GM19438 (cell line): Measurements from ENCODE around the gene KCNH5.
A peak's percentile ranks its signal among the peaks of the same experiment; 100 is the strongest.

Source experiments
- ATAC-seq: cut with Tn5 transposase; IDR thresholded peaks from one replicate; pipeline ENCODE4 v1.9.1; 2021; ENCODE audit warnings: low read depth; ENCODE audit not compliant: unreplicated experiment

Gene KCNH5

DNA sequence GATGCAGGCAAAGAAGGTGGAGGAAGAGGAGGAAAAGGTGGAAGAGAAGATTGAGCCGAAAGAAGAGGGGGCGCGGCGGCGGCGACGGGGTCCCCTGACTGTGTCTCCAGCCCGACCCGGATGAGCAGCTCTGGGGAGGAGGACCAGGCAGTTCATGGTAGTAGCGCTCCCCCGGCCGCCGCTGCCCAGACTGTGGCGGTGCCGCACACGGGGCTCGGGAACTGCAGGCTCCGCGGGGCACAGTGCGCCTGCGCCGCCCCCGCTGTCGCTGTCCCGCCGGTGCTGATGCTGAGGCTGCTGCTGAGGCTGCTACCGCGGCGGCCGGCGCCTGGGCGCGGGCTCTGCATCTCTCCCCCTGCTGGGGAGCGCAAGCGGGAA, at the start of gene KCNH5:
Gene KCNH5 (minus strand): TSS at position 225 of the 378 bp plus-strand sequence. CDS start 272 bp downstream, outside the sequence.
- peak; percentile 52 for ATAC-seq

- ATAC-seq: no peak
These were observed 46.2 kb upstream of the KCNH5 start for GRCh38 chr14:63091394-63091996.

DNA sequence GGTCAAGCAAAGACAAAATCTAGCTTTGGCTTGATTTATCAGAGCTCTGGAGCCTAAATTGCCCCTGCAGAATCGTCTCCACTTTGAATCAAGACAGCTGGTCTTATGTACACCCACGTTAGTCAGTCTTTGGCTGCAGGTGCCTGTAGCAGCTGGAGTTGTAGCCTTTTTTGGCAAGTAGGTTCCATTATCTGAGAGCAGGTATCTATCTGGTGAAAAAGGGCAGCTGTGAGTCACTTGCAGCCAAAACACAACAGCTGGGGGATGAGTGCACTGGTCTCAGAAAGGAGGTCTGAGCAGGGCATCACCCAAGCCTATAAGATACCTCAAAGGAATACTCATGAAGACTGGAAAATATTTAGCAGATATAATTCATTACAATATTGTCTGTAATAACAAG, 43.6 kb upstream of the KCNH5 start:
- no peak for ATAC-seq

GRCh38 chr14:63078569-63078968, 33.3 kb upstream of the KCNH5 start:
- ATAC-seq: no peak

DNA sequence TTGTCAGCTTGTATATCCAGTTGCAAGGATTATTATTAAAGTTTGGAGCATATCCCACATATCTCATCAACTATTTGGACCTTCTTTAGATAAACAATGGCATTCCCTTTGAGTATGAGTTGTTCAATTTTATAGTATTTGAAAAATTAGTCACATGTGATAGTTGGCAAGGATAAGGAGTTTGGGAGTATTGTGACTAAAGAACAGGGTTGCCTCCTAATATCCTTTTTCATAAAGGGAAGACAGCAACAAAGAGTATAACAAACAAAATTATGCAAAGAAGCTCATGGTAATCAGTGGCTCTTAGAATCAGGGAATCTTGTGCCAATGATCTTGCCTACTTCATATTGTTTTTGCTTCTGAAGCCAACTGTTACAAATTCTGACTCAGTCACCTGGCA, 31.2 kb upstream of the KCNH5 start:
- ATAC-seq: no peak

DNA sequence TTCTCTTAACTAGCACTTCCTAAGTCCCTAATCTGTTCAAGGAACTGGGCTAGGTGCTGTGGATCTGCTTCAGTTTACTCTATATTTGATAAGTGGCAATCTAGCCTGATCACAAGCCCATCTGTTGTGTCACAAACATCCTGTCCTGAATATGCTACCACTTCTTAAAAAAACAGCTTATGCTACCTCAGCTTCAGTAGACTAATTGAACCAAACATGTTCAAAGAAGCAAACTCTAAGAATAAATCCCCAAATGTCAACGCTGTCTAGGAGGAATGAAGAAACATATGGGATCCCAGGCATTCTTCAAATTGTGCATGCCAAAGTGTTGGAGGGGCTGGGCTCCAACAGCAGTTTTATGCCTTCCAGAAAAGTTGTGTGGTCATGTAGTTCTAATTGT, 10.4 kb upstream of the KCNH5 start:
- ATAC-seq: no peak

DNA sequence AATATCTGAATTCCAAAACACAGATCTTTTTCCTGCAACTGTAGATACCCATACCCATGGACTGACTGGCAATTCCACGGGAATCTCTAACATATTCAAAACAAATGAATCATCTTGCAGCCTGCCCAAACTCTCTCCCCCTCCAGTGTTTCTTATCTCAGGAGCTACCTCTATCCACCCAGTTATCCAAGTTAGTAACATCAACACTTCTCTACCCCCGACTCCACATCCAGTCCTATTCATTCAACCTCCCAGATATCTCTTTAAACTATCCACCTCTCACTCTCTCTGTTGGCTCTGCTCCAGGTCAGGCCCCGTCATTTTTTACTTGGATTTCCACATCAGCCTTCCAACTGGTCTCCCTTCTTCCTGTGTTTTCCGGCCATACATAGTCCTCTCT, 6.7 kb upstream of the KCNH5 start:
- ATAC-seq: no peak

DNA sequence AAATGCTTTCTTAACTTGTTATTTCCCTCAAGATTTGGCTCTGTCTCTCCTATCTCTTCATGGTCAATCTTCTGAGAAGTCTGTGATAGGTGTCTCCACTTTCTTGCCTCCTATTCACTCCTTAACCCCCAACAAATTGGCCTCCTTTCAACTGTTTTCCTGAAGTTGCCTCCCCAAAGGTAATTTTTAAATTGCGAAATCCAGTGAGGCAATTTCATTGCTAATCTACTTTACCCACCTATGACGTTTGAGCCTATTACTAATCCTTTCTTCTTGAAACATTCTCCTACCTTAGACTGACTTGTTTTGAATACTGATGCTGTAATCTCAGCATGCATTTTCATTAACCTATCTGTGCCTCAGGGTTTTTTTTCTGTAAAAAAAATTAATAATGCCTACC, 6.0 kb upstream of the KCNH5 start:
- ATAC-seq: no peak

- ATAC-seq: no peak
These were observed 5.4 kb upstream of the KCNH5 start for GRCh38 chr14:63050694-63051093.

DNA sequence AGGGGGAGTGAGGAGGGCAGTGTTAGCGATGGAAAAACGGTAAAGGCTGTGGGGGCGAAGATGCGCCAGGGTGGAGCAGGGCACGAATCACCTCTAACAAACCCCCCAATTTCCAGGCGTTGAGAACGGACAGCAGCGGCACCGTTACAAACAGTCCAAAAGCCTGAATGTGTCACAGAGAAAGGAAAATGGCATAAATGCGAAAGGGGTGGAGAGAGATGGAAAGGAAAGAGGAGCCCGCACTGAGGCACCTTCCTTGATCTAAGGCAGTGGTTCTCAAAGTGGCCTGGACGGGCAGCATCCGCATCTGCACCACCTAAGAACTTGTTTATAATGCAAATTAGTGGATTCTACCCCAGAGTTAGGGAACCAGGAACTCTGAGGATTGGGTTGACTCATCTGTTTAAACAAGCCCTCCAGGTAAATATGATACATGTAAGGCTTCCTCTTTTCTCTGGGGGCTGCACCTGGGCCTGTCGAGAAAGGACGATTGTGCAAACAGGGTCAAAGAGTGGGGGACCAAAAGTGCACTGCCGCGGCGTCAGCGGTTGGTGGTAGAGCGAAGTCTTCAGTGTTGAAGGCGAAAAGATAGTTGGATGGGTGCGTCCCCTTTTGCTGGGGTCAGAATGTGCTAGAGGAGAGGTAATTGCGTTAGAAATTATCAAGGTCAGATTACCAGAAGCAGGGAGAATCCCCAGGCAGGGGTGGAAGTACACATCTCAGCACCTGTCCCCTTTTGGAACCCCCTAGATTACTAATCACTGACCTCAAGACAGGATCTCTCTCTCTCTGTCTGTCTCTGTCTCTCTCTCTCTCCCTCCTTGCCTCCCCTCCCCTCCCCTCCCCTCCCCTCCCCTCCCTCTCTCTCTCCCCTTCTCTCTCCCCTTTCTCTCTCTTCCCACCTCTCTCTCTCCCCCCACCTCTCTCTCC, 1.3 kb upstream of the KCNH5 start:
- no peak for ATAC-seq

DNA sequence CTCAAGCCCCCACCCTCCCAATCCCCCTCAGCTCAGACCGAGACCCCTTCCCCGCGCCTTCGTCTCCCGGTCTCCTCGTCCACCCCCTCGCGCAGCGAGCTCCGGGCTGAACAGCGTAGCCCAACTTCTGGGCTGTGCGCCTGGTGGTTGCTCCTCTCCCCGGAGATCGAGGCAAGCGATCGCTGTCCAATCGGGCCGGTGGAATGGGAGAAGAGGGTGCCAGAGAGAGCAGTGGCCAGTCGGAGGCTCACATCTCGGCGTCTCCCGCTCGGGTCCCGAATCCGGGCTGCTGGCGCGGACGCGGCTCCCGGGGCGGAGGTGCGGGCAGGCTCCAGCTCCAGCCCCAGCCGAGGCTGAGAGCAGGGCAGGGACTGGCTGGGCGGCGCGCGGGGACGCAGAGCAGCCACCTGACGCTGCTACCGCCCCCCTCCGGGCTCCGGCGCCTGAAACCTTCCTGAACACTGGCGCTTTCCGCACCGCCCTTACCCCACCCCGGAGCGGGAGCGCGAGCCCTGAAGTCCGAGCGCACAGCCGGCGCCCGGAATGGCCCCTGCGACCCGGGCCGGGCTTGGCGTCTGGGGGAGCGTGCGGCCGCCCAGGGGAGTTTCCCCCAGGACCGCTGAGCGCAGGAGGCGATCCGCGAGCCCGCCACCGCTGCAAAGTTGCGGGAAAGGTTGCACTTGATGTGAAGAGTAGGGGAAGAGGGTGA, 508 bp upstream of the KCNH5 start:
- peak; percentile 46 for ATAC-seq

GRCh38 chr14:63039866-63040265, 5.4 kb downstream of the KCNH5 start:
- ATAC-seq: no peak

DNA sequence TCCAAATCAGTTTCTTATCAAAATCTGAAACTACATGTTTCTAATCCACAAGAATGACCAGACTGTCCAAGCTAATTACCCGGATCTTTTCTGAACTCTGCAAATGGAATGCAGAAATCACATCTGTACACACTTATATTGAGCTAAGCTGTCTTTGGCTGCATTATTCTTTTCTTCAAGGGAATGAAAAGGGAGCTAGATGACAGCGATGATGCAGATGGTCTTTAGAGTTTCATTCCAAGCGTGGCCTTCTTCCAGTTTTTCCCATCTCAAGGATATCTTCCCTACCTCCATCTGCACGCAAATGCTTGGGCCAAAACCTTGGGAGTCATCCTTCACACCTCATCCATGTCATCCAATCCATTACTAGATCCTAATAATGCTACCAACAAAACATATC, 12.6 kb downstream of the KCNH5 start:
- ATAC-seq: no peak

DNA sequence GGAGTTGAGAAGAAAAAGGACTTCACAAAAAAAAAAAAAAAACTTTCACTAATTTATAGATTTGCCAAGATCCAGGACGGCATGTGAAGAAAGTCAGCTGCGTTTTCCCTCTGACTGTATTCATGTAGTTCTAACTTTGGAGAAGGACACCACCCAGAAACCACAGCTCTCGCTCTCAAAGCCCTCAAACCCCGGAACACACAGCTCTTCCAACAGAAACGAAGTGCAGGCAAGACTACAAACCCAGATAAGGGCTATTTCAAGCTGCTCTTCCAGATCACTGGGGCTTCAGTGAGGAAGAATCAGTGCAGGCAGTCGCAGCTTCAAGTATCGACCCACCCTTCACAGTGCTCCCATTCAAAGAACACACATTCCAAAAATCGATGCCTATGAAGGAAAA, 13.2 kb downstream of the KCNH5 start:
- ATAC-seq: no peak

- no peak for ATAC-seq
These were observed 15.1 kb downstream of the KCNH5 start for GRCh38 chr14:63030113-63030512.

- no peak for ATAC-seq
These were observed 17.5 kb downstream of the KCNH5 start for GRCh38 chr14:63027719-63028118.

GRCh38 chr14:63026491-63026890, 18.8 kb downstream of the KCNH5 start:
- no peak for ATAC-seq

- no peak for ATAC-seq
These were observed 30.6 kb downstream of the KCNH5 start for GRCh38 chr14:63014621-63015020.

DNA sequence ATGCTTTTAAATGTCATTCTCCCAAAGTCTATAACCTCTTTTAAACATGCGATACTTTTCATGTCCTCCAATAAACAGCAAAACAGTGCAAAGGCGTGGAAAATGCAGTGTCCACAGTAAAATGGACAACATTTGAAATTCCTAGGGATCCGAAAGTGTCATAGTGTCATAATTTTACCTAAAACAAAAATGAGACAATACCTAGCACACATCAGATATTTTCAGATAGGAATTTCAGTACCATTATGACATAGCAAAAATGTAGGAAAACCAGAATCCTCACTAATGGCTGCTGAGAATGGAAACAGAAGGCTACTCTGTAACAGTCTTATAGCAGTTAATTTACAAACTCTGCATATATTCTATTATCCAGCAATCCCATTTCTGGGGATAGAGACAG, 33.1 kb downstream of the KCNH5 start:
- ATAC-seq: no peak

DNA sequence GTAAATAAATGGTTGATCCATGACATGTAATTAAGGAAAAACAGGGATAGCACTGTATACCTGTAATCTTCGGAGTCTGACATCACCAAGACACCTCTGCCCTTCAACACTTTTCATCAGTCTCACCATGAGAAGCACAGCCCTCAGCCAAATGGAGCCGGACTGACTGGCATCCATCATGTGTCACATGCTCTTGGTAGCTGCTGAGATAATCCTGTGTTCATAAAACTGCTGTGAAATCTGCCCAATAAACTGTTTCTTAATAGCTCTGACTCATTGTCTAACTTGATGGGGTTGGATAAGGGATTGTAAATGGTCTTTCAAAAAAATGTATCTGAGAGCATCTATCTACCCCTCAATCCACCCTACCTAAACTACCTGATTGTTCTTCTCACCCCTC, 33.6 kb downstream of the KCNH5 start:
- ATAC-seq: no peak

DNA sequence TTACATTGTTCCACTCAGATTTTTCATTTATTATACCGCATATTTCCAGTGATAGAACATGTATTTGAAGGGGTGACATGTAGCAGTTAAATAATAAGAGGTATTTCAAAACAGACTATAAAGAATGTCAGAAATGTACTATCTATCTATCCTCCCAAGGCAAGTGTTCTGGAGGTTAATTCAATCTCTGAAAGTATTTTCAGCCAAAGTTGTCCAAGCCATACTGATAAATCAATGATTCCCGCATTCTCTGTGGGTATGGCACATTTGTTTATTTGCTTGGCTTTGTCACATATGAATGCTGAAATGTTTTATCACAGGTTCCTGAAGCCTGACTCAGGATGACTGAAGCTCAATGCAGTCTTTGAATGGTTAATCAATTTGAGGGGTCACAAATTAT, 35.8 kb downstream of the KCNH5 start:
- ATAC-seq: no peak
